Stomach (tissue), 9 donors: ENCODE results near the gene IFI27. TPM values are rescaled to one million over a fixed set of nuclear protein-coding genes. Genes with fewer than 3 reads are reported as not detected.

Experiments
- DNase-seq, 2 donors: peaks; one replicate each; pipeline versions ENCODE4 v3.0.0 to v3.0.0-alpha.2; 2013 to 2019
- H3K27ac ChIP-seq, 5 donors: fragments of 200-600 bp in 4 of 5; sonication (generic) in 4 of 5; one replicate each; pipeline ENCODE4 v1.5.1; 2013 to 2019; ENCODE audit warnings: mild to moderate bottlenecking in 1 of 5, moderate library complexity in 1 of 5
- H3K27me3 ChIP-seq, 3 donors: fragments of 200-600 bp; sonication (generic); one replicate each; pipeline ENCODE4 v1.5.1; 2017 to 2019; ENCODE audit warnings: mixed run types in 1 of 3
- H3K36me3 ChIP-seq, 4 donors: fragments of 200-600 bp; sonication (generic); 1 replicate in 3 of 4; 2 replicates in 1 of 4; pipeline ENCODE4 v1.5.1; 2016 to 2019
- H3K4me1 ChIP-seq, 4 donors: fragments of 200-600 bp; sonication (generic); one replicate each; pipeline ENCODE4 v1.5.1; 2016 to 2019
- H3K4me3 ChIP-seq, 4 donors: fragments of 200-600 bp; sonication (generic) in 3 of 4; one replicate each; pipeline ENCODE4 v1.5.1; 2016 to 2019; ENCODE audit warnings: mild to moderate bottlenecking in 1 of 4
- H3K9me3 ChIP-seq, 4 donors: fragments of 200-600 bp; sonication (generic); one replicate each; pipeline ENCODE4 v1.5.1; 2016 to 2019
- CTCF ChIP-seq, 7 experiments: fragments of 450-650 bp in 4 of 7; fragments of 200-600 bp in 3 of 7; sonication (generic) in 3 of 7; IDR thresholded peaks; one replicate each; pipeline ENCODE4 v1.5.1; 2016 to 2019; ENCODE audit warnings: antibody characterized with exemption in 7 of 7, control low read depth in 2 of 7, mild to moderate bottlenecking in 1 of 7
- EP300 ChIP-seq: sonication (generic); formaldehyde crosslinking; IDR thresholded peaks from one replicate; pipeline ENCODE4 v1.6.1; 2017; ENCODE audit warnings: antibody characterized with exemption
- POLR2A ChIP-seq, 4 donors: fragments of 450-650 bp; IDR thresholded peaks; one replicate each; pipeline ENCODE4 v1.6.1; 2016; ENCODE audit warnings: antibody characterized with exemption in 4 of 4, control low read depth in 2 of 4, mild to moderate bottlenecking in 1 of 4, moderate library complexity in 1 of 4
- POLR2AphosphoS5 ChIP-seq, 3 donors: sonication (generic); formaldehyde crosslinking; IDR thresholded peaks; one replicate each; pipeline ENCODE4 v1.6.1; 2016; ENCODE audit warnings: antibody characterized with exemption in 3 of 3
- WGBS, 5 donors: extraction: QIAGEN DNeasy Blood & Tissue Kit in 3 of 5; methylation state at CpG; one replicate each; pipeline versions ENCODE4 v1.1.5 to v1.1.7; 2013 to 2018; 5-methylcytosine and 5-hydroxymethylcytosine counted together
- intact Hi-C: fragments of 100-400 bp; cut with DNase I; formaldehyde crosslinking; loops from one replicate; pipeline ENCODE4 v1.15.1; 2023; ENCODE audit warnings: low total_unique reads
- polyA plus RNA-seq, 3 donors: library from polyadenylated mRNA; stranded (reverse); fragments of 200-250 nt; gene quantifications; one replicate each; pipeline ENCODE4 v1.2.3, GENCODE V29; 2013
- total RNA-seq, 5 donors: library from RNA; depleted of rRNA; stranded (reverse); fragments of >200 nt; gene quantifications; one replicate each; pipeline versions ENCODE4 v1.1.0 to v1.2.3, GENCODE V29; 2014 to 2016
- donor health status: healthy with polysubstance abuse.
- donor health status: Bipolar disorder and iron deficiency.
- donor health status: healthy.

IFI27 gene
- total and polyA plus RNA-seq, 8 donors: 12.9 to 1,115 (median 234) TPM

- TF ChIP-seq POLR2A (IDR thresholded peaks at IDR 0.05): no peak
- no peak for TF ChIP-seq POLR2AphosphoS5 (IDR thresholded peaks at IDR 0.05)
- TF ChIP-seq EP300: no peak
- TF ChIP-seq CTCF (IDR thresholded peaks at IDR 0.05): no peak
- H3K27me3 ChIP-seq: no peaks in the 10 kb centered on the region
- peak overlapping the region in 3 of 5 donors; percentile 65 to 70 (median 70) for H3K27ac ChIP-seq
- H3K4me1 ChIP-seq: peaks cover 0 to 10% (median 3%) of the 10 kb centered on the region in 4 donors
- H3K4me3 ChIP-seq: no peak overlapping the region
- intact Hi-C loops: no loop called here
- H3K9me3 ChIP-seq: no peaks in the 10 kb centered on the region
- WGBS, 5 donors: 43 to 68% (median 57%) methylated on average over 8 of the region's 8 CpGs
- peaks cover 0 to 8% (median 2%) of the 10 kb centered on the region in 4 donors for H3K36me3 ChIP-seq
- DNase-seq: peak; percentile 47 to 69
Observed at GRCh38 chr14:94102768-94103482, 7.6 kb upstream of the IFI27 start.

- Histone ChIP-seq H3K27ac (peak overlapping the region in 3 of 5 donors; percentile 65 to 70 (median 70)), H3K4me3 (no peak overlapping the region), H3K36me3 (peaks cover 0 to under 1% (median 0%) of the 10 kb centered on the region in 4 donors), H3K4me1 (peaks cover 0 to 10% (median 3%) of the 10 kb centered on the region in 4 donors), H3K27me3 (no peaks in the 10 kb centered on the region), H3K9me3 (no peaks in the 10 kb centered on the region)
- TF ChIP-seq CTCF (IDR thresholded peaks at IDR 0.05) (no peak), POLR2AphosphoS5 (IDR thresholded peaks at IDR 0.05) (no peak), POLR2A (IDR thresholded peaks at IDR 0.05) (no peak), EP300 (no peak)
- peak in 1 of 2 donors; percentile 50 for DNase-seq
- 58 to 80% (median 69%) methylated on average over 7 of the region's 7 CpGs for WGBS, 5 donors
- intact Hi-C loops: no loop called here
Observed at GRCh38 chr14:94103554-94104150, 6.9 kb upstream of the IFI27 start.

- H3K36me3 ChIP-seq: no peaks in the 10 kb centered on the region
- no peaks in the 10 kb centered on the region for H3K9me3 ChIP-seq
- no peak for DNase-seq
- H3K27ac ChIP-seq: no peak overlapping the region
- intact Hi-C loops: no loop called here
- H3K4me1 ChIP-seq: peaks cover 0 to 15% (median 10%) of the 10 kb centered on the region in 4 donors
- H3K4me3 ChIP-seq: no peak overlapping the region
- 84 to 90% (median 88%) methylated on average over 10 of the region's 10 CpGs for WGBS, 5 donors
- no peaks in the 10 kb centered on the region for H3K27me3 ChIP-seq
- no peak for TF ChIP-seq POLR2AphosphoS5 (IDR thresholded peaks at IDR 0.05)
- TF ChIP-seq EP300: no peak
- no peak for TF ChIP-seq CTCF (IDR thresholded peaks at IDR 0.05)
- TF ChIP-seq POLR2A (IDR thresholded peaks at IDR 0.05): no peak
Observed at GRCh38 chr14:94104731-94105130, 5.8 kb upstream of the IFI27 start.

GRCh38 chr14:94109915-94110250, 653 bp upstream of the IFI27 start:
- no peak for TF ChIP-seq POLR2AphosphoS5 (IDR thresholded peaks at IDR 0.05)
- no peak for TF ChIP-seq CTCF (IDR thresholded peaks at IDR 0.05)
- no peak for TF ChIP-seq POLR2A (IDR thresholded peaks at IDR 0.05)
- TF ChIP-seq EP300: no peak
- H3K27me3 ChIP-seq: no peaks in the 10 kb centered on the region
- H3K4me3 ChIP-seq: no peak overlapping the region
- 83 to 95% (median 91%) methylated on average over 2 of the region's 2 CpGs for WGBS, 5 donors
- peak overlapping the region; percentile 44 to 93 (median 84) for H3K27ac ChIP-seq
- H3K4me1 ChIP-seq: peaks cover 9 to 40% (median 32%) of the 10 kb centered on the region in 4 donors
- no peak for DNase-seq
- intact Hi-C loops: no loop called here
- no peaks in the 10 kb centered on the region for H3K36me3 ChIP-seq
- no peaks in the 10 kb centered on the region for H3K9me3 ChIP-seq
